ENCODE results near the gene DST. TPM values are rescaled to one million over a fixed set of nuclear protein-coding genes. Genes with fewer than 3 reads are reported as not detected.

Gene DST
- total and polyA plus RNA-seq, 8 donors, result 42.4 to 149 (median 72.4) TPM

DNA sequence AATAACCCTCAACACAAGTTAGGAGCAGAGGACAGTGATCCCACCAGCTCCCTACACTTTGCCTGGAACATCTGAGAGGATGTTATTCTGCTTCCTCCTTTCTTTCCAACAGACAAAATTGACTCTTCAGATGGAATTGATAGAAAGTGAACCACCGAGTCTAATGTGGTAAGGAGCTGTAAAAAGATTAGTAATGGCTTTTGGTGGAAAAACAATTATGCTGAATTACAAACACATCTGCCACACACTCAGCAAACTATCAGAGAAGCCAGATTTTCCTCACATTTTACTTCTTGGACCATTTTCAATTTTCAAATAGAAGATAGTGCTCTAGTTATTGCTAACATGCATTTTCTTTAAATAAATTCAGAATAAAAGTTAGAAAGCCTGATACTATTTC is 223.5 kb downstream of the DST start:
- no peak for ATAC-seq

DNA sequence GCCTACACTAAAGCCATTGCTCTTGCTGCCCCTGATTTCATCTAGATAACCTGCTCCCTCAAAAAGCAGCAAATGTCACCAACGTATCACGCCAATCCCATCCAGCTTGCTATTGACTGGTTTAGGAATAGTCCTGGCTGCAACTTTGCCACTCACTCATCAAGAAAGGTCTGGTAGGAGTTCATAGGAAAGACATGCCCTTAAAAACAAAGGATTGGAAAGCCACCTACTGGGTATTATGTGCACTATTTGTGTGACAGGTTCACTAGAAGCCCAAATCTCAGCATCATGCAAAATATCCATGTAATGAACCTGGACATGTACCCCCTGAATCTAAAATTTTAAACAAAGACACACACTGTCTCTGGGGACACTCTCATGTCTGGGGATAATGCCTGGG is 224.9 kb downstream of the DST start:
- no peak overlapping the region for H3K4me3 ChIP-seq
- 85 to 94% methylated on average over 2 of the region's 2 CpGs for WGBS, 2 donors
- TF ChIP-seq, protein P1, sequence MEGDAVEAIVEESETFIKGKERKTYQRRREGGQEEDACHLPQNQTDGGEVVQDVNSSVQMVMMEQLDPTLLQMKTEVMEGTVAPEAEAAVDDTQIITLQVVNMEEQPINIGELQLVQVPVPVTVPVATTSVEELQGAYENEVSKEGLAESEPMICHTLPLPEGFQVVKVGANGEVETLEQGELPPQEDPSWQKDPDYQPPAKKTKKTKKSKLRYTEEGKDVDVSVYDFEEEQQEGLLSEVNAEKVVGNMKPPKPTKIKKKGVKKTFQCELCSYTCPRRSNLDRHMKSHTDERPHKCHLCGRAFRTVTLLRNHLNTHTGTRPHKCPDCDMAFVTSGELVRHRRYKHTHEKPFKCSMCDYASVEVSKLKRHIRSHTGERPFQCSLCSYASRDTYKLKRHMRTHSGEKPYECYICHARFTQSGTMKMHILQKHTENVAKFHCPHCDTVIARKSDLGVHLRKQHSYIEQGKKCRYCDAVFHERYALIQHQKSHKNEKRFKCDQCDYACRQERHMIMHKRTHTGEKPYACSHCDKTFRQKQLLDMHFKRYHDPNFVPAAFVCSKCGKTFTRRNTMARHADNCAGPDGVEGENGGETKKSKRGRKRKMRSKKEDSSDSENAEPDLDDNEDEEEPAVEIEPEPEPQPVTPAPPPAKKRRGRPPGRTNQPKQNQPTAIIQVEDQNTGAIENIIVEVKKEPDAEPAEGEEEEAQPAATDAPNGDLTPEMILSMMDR (IDR thresholded peaks at IDR 0.05), result no peak
- DNase-seq (no peak), ATAC-seq (no peak), FAIRE-seq (no peak)
- H3K9me3 ChIP-seq, result no peaks in the 10 kb centered on the region
- no peaks in the 10 kb centered on the region for H3K4me1 ChIP-seq
- H3K36me3 ChIP-seq, result no peaks in the 10 kb centered on the region
- no peaks in the 10 kb centered on the region for H3K27me3 ChIP-seq
- no peak overlapping the region for H3K27ac ChIP-seq
- intact Hi-C loops (cut with DNase I), result no loop called here

More for the DNA sequence above, 223.5 kb downstream of the DST start:
- Histone ChIP-seq H3K27me3 (no peaks in the 10 kb centered on the region), H3K36me3 (no peaks in the 10 kb centered on the region), H3K27ac (no peak overlapping the region), H3K4me3 (no peak overlapping the region), H3K9me3 (no peaks in the 10 kb centered on the region), H3K4me1 (no peaks in the 10 kb centered on the region)
- intact Hi-C loops (cut with DNase I), result no loop called here
- TF ChIP-seq, protein P1 (IDR thresholded peaks at IDR 0.05), result no peak
- WGBS, 2 donors, result 39 to 67% methylated on average over 1 of the region's 1 CpG
- DNase-seq, result no peak
- no peak for FAIRE-seq

DNA sequence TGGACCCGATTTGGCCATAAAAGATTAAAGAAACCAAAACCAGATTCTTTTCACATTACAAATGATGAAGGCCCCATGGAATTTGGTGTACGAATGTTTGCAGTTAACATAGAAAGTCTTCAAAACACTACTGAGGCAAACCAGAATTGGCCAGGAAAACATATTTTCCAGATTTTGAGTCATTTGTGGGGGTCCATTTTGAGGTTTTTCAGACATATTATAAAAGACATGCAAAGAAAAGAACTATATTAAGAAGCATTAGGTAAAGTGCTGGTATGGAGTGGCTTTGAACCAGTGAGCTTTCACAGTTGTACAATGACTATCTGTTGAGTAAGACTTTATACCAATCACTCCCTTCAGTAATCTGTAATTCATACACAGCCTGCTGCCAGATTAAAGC is 226.4 kb downstream of the DST start:
- ATAC-seq (no peak), FAIRE-seq (no peak), DNase-seq (no peak)
- H3K4me3 ChIP-seq, result no peak overlapping the region
- TF ChIP-seq, protein P1 (IDR thresholded peaks at IDR 0.05), result no peak
- H3K9me3 ChIP-seq, result no peaks in the 10 kb centered on the region
- intact Hi-C loops (cut with DNase I), result no loop called here
- no peaks in the 10 kb centered on the region for H3K36me3 ChIP-seq
- 86 to 89% methylated on average over 2 of the region's 2 CpGs for WGBS, 2 donors
- no peaks in the 10 kb centered on the region for H3K27me3 ChIP-seq
- H3K4me1 ChIP-seq, result no peaks in the 10 kb centered on the region
- no peak overlapping the region for H3K27ac ChIP-seq

DNA sequence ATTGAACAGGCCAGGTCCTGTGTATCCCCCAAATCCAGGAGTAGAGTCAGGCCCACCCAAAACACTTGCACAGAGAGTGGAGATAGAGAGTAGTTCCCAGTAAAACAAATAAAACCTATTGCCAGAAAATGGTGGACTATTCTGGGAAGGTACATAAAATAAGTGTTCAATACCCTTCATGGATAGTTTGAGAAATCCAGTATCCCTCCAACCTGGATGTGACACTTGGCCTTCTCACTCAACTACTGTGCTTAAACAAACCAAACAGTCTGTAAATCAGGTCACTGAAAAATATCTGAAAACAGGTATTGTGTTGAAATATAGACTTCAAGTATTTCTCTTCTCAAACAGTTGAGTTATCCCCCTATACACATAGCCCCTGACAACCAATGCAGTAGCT is 233.7 kb downstream of the DST start:
- Histone ChIP-seq H3K27ac (no peak overlapping the region), H3K36me3 (no peaks in the 10 kb centered on the region), H3K9me3 (no peaks in the 10 kb centered on the region), H3K27me3 (no peaks in the 10 kb centered on the region), H3K4me1 (no peaks in the 10 kb centered on the region), H3K4me3 (no peak overlapping the region)
- no peak for ATAC-seq
- intact Hi-C loops (cut with DNase I), result no loop called here
- no peak for DNase-seq
- FAIRE-seq, result no peak
- TF ChIP-seq, protein P1 (IDR thresholded peaks at IDR 0.05), result no peak
